ENCODE measurements around the gene WWOX.

Gene WWOX

DNA sequence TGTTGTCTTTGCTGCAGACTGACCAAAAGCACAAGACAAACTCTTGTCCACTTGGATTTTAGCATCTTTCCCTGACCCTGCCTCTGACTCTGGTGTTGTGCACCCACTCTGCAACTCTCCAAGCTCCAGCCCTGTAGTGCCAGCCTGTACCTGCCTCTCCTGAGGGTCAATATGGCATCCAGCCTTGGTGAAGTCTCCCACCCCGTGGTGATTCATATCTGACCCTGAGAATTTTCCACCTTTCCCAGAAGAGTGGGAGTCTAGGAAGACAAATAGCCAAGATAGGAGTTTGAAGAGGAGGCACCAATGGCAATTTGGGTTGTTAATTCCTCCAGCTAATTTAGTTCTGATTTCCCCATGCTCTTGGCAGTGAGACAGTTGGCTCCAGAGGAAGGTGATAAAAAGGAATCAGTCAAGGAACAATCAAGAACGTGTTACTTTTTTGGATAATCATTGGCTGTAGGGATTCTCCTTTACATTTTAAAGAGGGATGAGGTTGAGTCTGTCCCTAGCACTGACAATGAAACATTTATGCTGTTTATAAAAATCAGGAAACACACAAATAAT, 1085.1 kb downstream of the WWOX start:
- DNase-seq (ENCODE audit: low spot score) = no peak
- Mint-ChIP-seq H3K9me3 (peaks cover 21% of the 10 kb centered on the region), H3K4me3 (no peak overlapping the region), H3K36me3 (ENCODE audit: low read depth) (no peaks in the 10 kb centered on the region), H3K4me1 (ENCODE audit: low read depth) (peaks cover 4% of the 10 kb centered on the region), H3K27ac (no peak overlapping the region), H3K27me3 (ENCODE audit: low read depth) (no peaks in the 10 kb centered on the region)

DNA sequence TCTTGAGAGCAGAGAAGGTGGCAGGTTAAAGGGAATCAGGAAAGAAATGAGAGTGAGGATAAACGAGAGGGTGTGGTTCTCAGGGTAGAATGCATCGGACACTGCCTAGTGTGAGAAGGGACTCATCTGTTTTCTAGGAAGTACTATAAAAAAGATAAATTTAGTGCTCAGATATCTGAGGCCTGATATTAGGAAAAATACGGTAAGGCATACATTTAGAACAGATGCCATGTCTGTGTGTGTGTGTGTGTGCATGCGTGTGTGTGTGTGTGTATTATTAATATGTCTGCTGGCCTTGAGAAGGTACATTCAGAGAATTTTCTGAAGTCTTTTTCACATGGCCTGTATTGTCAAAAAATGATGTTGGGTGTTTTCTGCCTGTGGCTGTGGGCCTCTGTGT, 1086.3 kb downstream of the WWOX start:
- H3K27ac Mint-ChIP-seq = no peak overlapping the region
- no peak for DNase-seq (ENCODE audit: low spot score)
- no peaks in the 10 kb centered on the region for H3K36me3 Mint-ChIP-seq (ENCODE audit: low read depth)
- no peaks in the 10 kb centered on the region for H3K27me3 Mint-ChIP-seq (ENCODE audit: low read depth)
- peaks cover 4% of the 10 kb centered on the region for H3K4me1 Mint-ChIP-seq (ENCODE audit: low read depth)
- H3K4me3 Mint-ChIP-seq = no peak overlapping the region
- peaks cover 10% of the 10 kb centered on the region for H3K9me3 Mint-ChIP-seq

DNA sequence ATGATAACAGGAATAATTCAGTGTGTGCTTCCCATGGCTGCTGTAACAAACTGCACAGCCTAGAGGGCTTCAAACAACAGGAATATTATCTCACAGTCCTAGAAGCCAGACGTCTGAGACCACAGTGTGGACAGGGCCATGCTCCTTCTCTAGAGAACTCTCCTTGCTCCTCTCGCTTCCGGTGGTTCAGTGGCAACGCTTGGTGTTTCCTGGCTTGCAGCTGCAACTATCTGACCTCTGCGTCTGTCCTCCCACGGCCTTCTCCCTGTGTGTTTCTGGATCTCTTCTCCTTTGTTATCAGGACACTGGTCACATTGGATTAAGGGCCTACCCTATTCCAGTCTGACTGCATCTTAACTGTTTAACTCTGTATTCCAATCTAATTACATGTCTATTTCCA, 1086.7 kb downstream of the WWOX start:
- Mint-ChIP-seq H3K9me3 (peaks cover 7% of the 10 kb centered on the region), H3K4me1 (ENCODE audit: low read depth) (peaks cover 4% of the 10 kb centered on the region), H3K4me3 (no peak overlapping the region), H3K36me3 (ENCODE audit: low read depth) (no peaks in the 10 kb centered on the region), H3K27me3 (ENCODE audit: low read depth) (no peaks in the 10 kb centered on the region), H3K27ac (no peak overlapping the region)
- no peak for DNase-seq (ENCODE audit: low spot score)

DNA sequence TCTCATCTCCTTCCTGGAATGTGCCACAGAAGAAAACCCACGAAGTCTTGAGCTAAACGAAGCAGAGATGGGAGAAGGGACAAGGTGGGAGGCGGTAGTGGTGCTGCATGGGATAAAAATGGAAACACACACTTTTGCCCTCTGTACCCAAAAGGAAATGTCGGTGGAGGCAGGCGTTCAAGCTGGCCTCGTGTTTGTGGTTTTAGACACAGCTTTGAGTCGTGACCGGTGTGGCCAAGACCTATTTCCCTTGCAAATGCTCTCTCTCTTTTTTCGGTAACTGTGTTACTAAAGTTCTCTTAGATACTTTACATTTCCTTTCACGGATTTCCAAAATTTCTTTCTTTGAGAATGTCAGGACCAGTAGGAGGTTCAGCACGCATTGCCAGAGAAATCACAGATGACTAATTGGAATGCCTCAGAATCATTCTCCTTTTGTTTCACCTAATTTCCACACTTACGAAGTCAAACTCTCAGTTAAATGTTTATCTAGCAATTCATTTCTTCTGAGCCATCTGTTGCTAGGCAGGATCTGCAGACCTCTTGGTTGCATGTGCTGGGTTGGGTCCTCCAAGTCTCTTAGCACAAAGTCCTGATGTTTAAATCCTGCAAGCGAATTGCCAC, 1088.8 kb downstream of the WWOX start:
- Mint-ChIP-seq H3K4me1 (ENCODE audit: low read depth) (peaks cover 4% of the 10 kb centered on the region), H3K27me3 (ENCODE audit: low read depth) (no peaks in the 10 kb centered on the region), H3K9me3 (peaks cover 7% of the 10 kb centered on the region), H3K36me3 (ENCODE audit: low read depth) (no peaks in the 10 kb centered on the region), H3K27ac (no peak overlapping the region), H3K4me3 (no peak overlapping the region)
- no peak for DNase-seq (ENCODE audit: low spot score)

GRCh38 chr16:79188739-79189122, 1089.3 kb downstream of the WWOX start:
- Mint-ChIP-seq H3K27me3 (ENCODE audit: low read depth) (no peaks in the 10 kb centered on the region), H3K27ac (no peak overlapping the region), H3K4me1 (ENCODE audit: low read depth) (peaks cover 4% of the 10 kb centered on the region), H3K36me3 (ENCODE audit: low read depth) (no peaks in the 10 kb centered on the region), H3K9me3 (peaks cover 7% of the 10 kb centered on the region), H3K4me3 (no peak overlapping the region)
- no peak for DNase-seq (ENCODE audit: low spot score)

DNA sequence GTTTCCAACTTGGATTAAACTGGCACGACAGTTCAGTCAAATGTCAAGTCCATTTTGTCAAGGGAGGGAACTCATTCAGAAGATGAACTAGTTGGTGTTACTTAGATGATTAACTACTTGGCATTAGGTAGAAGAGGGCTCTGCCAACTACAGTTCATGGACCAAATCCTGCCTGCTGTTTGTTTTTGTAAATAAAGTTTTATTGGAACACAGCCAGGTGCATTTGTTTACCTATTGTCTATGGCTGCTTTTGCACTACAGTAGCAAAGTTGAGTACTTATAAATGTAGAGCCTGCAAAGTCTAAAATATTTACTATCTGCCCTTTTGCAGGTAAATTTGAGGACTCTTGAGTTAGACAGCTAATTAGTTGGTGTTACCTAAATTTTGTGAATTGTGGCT, 1091.1 kb downstream of the WWOX start:
- Mint-ChIP-seq H3K27ac (no peak overlapping the region), H3K36me3 (ENCODE audit: low read depth) (no peaks in the 10 kb centered on the region), H3K27me3 (ENCODE audit: low read depth) (no peaks in the 10 kb centered on the region), H3K4me1 (ENCODE audit: low read depth) (peaks cover 4% of the 10 kb centered on the region), H3K9me3 (peaks cover 7% of the 10 kb centered on the region), H3K4me3 (no peak overlapping the region)
- no peak for DNase-seq (ENCODE audit: low spot score)

- Mint-ChIP-seq H3K4me3 (no peak overlapping the region), H3K36me3 (ENCODE audit: low read depth) (no peaks in the 10 kb centered on the region), H3K4me1 (ENCODE audit: low read depth) (peaks cover 9% of the 10 kb centered on the region), H3K27ac (no peak overlapping the region), H3K9me3 (peaks cover 7% of the 10 kb centered on the region), H3K27me3 (ENCODE audit: low read depth) (peaks cover 4% of the 10 kb centered on the region)
- DNase-seq (ENCODE audit: low spot score) = no peak
These were observed 1092.5 kb downstream of the WWOX start for GRCh38 chr16:79191933-79192332.

DNA sequence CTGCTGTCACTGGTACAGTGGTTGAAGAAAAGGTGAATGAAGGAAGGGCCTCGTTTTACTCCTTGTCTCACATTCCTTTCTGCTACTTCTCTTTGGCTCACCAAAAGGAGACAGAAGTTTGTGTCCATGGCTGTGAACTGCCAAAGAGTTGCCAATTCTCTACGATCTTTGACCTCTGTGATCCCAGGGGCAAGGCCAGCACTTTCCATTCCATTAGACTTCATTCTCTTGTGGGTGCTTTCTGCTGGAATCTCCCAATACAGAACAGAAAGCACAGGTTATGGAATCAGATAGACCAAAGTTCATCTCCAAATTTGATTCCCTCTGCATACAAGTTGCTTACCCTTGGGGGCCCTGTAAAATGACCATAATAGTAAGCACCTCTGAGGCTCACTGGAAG, 1093.5 kb downstream of the WWOX start:
- Mint-ChIP-seq H3K27ac (no peak overlapping the region), H3K27me3 (ENCODE audit: low read depth) (peaks cover 4% of the 10 kb centered on the region), H3K4me1 (ENCODE audit: low read depth) (peaks cover 8% of the 10 kb centered on the region), H3K9me3 (peaks cover 7% of the 10 kb centered on the region), H3K4me3 (no peak overlapping the region), H3K36me3 (ENCODE audit: low read depth) (no peaks in the 10 kb centered on the region)
- no peak for DNase-seq (ENCODE audit: low spot score)

GRCh38 chr16:79194291-79194690, 1094.8 kb downstream of the WWOX start:
- peaks cover 7% of the 10 kb centered on the region for H3K4me1 Mint-ChIP-seq (ENCODE audit: low read depth)
- no peak for DNase-seq (ENCODE audit: low spot score)
- no peak overlapping the region for H3K27ac Mint-ChIP-seq
- H3K4me3 Mint-ChIP-seq = no peak overlapping the region
- H3K36me3 Mint-ChIP-seq (ENCODE audit: low read depth) = no peaks in the 10 kb centered on the region
- no peaks in the 10 kb centered on the region for H3K9me3 Mint-ChIP-seq
- peaks cover 4% of the 10 kb centered on the region for H3K27me3 Mint-ChIP-seq (ENCODE audit: low read depth)

DNA sequence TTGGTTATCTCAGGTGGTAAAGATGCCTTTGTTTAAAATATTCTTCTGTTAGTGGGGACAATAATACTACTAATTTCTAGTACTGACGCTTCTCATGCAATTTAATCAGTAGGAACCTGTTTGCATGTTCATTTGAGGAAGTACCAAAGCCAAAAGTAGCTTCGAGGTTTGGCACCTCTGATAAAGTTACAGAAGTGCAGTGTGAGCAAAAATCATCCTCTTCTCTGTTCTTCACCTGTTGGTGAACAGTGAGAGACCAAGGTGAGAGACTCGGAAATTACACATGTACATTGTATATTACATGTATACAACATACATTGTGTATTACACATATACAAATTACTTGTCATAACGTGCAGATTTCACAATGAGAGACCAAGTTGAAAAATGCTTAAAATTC, 1096.5 kb downstream of the WWOX start:
- H3K4me3 Mint-ChIP-seq = no peak overlapping the region
- H3K27me3 Mint-ChIP-seq (ENCODE audit: low read depth) = peaks cover 4% of the 10 kb centered on the region
- no peak overlapping the region for H3K27ac Mint-ChIP-seq
- no peak for DNase-seq (ENCODE audit: low spot score)
- no peaks in the 10 kb centered on the region for H3K36me3 Mint-ChIP-seq (ENCODE audit: low read depth)
- H3K4me1 Mint-ChIP-seq (ENCODE audit: low read depth) = peaks cover 7% of the 10 kb centered on the region
- H3K9me3 Mint-ChIP-seq = no peaks in the 10 kb centered on the region

GRCh38 chr16:79201436-79201835, 1102.0 kb downstream of the WWOX start:
- H3K9me3 Mint-ChIP-seq = no peaks in the 10 kb centered on the region

GRCh38 chr16:79202977-79203376, 1103.5 kb downstream of the WWOX start:
- Mint-ChIP-seq H3K27me3 (ENCODE audit: low read depth) (peaks cover 2% of the 10 kb centered on the region), H3K4me3 (no peak overlapping the region), H3K27ac (no peak overlapping the region), H3K36me3 (ENCODE audit: low read depth) (no peaks in the 10 kb centered on the region), H3K9me3 (no peaks in the 10 kb centered on the region), H3K4me1 (ENCODE audit: low read depth) (no peaks in the 10 kb centered on the region)
- no peak for DNase-seq (ENCODE audit: low spot score)

More at GRCh38 chr16:79201436-79201835, 1102.0 kb downstream of the WWOX start:
- DNase-seq (ENCODE audit: low spot score) = no peak
- Mint-ChIP-seq H3K4me3 (no peak overlapping the region), H3K36me3 (ENCODE audit: low read depth) (no peaks in the 10 kb centered on the region), H3K4me1 (ENCODE audit: low read depth) (no peaks in the 10 kb centered on the region), H3K27me3 (ENCODE audit: low read depth) (peaks cover 3% of the 10 kb centered on the region), H3K27ac (no peak overlapping the region)

DNA sequence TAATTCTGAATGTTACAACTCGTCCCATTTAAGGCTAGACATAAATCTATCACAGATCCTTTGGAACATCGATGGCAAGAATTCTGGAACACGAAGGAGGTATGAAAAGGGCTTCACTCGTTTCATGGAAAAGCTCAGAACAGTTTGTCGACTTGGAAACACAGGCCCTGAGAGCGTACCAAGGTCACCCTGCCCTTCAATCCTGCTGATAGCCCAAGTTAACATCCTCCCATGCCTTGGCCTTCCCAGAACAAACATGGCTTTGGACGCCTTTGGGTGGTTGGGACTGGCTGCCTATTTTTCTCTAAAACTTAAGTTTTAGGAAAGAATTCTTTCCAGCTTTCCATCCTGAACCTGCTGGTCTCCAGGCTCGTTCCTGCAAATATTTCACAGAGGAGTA, 1105.0 kb downstream of the WWOX start:
- H3K27ac Mint-ChIP-seq = no peak overlapping the region
- H3K36me3 Mint-ChIP-seq (ENCODE audit: low read depth) = no peaks in the 10 kb centered on the region
- no peaks in the 10 kb centered on the region for H3K9me3 Mint-ChIP-seq
- no peaks in the 10 kb centered on the region for H3K4me1 Mint-ChIP-seq (ENCODE audit: low read depth)
- DNase-seq (ENCODE audit: low spot score) = no peak
- H3K4me3 Mint-ChIP-seq = no peak overlapping the region
- H3K27me3 Mint-ChIP-seq (ENCODE audit: low read depth) = peaks cover 2% of the 10 kb centered on the region

DNA sequence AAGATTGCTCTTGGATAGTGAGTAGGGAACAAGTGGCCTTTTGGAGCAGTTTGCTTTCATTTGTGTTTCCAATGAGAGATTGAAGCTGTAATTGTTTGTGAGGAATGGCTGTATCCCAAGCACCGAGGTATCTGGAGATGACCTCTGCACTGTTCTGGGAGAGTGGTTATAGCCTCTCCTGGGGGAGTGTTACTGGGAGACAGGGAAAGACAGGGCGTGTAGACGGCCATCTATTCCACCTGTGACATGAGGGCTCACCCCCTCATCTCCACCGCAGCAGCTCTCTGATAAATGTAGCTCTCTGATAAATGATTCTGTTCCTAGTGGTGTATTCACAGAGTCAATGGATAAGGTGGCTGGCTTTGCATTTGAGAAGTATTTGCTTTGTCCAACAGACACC, 1107.4 kb downstream of the WWOX start:
- Mint-ChIP-seq H3K27ac (no peak overlapping the region), H3K36me3 (ENCODE audit: low read depth) (no peaks in the 10 kb centered on the region), H3K27me3 (ENCODE audit: low read depth) (peaks cover 2% of the 10 kb centered on the region), H3K4me3 (no peak overlapping the region), H3K4me1 (ENCODE audit: low read depth) (peaks cover 9% of the 10 kb centered on the region), H3K9me3 (no peaks in the 10 kb centered on the region)
- no peak for DNase-seq (ENCODE audit: low spot score)

DNA sequence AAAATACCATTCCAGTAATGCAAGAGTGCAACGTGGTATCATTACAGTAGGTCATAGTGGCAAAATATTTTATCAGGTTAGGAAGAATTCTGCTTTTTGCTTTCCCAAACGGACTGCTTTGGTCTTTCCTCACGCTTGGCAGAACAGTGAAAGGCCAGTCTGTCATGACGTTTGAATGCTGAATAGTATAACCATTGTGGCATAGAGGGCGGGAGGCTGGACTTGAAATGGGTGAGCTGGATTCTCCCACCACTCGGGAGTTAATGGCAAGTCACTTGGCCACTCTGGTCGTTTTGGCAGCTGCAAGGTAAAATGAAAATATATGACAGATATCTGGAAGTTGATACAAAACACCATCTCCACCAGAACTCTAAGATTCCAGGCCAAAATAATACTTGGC, 1109.9 kb downstream of the WWOX start:
- H3K27me3 Mint-ChIP-seq (ENCODE audit: low read depth) = no peaks in the 10 kb centered on the region
- H3K4me3 Mint-ChIP-seq = no peak overlapping the region
- H3K4me1 Mint-ChIP-seq (ENCODE audit: low read depth) = peaks cover 9% of the 10 kb centered on the region
- peaks cover 6% of the 10 kb centered on the region for H3K36me3 Mint-ChIP-seq (ENCODE audit: low read depth)
- H3K9me3 Mint-ChIP-seq = peaks cover 10% of the 10 kb centered on the region
- H3K27ac Mint-ChIP-seq = no peak overlapping the region
- no peak for DNase-seq (ENCODE audit: low spot score)
